Measurements from ENCODE around the gene OXER1.

OXER1 gene

GRCh38 chr2:42764901-42765300 is 966 bp upstream of the OXER1 start:
- Histone ChIP-seq H3K4me2 (ENCODE audit: low read length) (no peak overlapping the region), H3K4me3 (ENCODE audit: low read length) (no peak overlapping the region), H4K20me1 (ENCODE audit: insufficient read depth, low read length) (no peaks in the 10 kb centered on the region), H3K36me3 (replicated peaks; ENCODE audit: low read depth, low read length) (no peaks in the 10 kb centered on the region), H3K79me2 (ENCODE audit: low read length) (no peaks in the 10 kb centered on the region), H3K4me1 (ENCODE audit: low read length) (peaks cover 3% of the 10 kb centered on the region; the same call in 1 of the 2 replicates), H3K27me3 (ENCODE audit: low read depth, low read length) (no peaks in the 10 kb centered on the region), H3K9me3 (ENCODE audit: insufficient read depth, low read length) (no peaks in the 10 kb centered on the region), H3K9ac (ENCODE audit: low read length) (no peak overlapping the region), H2AFZ (ENCODE audit: low read depth, low read length) (no peak overlapping the region), H3K27ac (ENCODE audit: low read length) (no peak overlapping the region)
- TF ChIP-seq EZH2phosphoT487 (IDR thresholded peaks at IDR 0.05; ENCODE audit: low read depth): no peak
- TF ChIP-seq CTCF (IDR thresholded peaks at IDR 0.05; ENCODE audit: low read depth, low read length): no peak

GRCh38 chr2:42762823-42763804 is 821 bp downstream of the OXER1 start:
- H3K4me2 ChIP-seq (ENCODE audit: low read length): no peak overlapping the region
- no peaks in the 10 kb centered on the region for H4K20me1 ChIP-seq (ENCODE audit: insufficient read depth, low read length)
- H2AFZ ChIP-seq (ENCODE audit: low read depth, low read length): no peak overlapping the region
- no peak overlapping the region for H3K9ac ChIP-seq (ENCODE audit: low read length)
- H3K9me3 ChIP-seq (ENCODE audit: insufficient read depth, low read length): no peaks in the 10 kb centered on the region
- H3K4me1 ChIP-seq (ENCODE audit: low read length): peaks cover 3% of the 10 kb centered on the region; the same call in 1 of the 2 replicates
- TF ChIP-seq CTCF (IDR thresholded peaks at IDR 0.05; ENCODE audit: low read depth, low read length): no peak
- TF ChIP-seq EZH2phosphoT487 (IDR thresholded peaks at IDR 0.05; ENCODE audit: low read depth): no peak
- no peaks in the 10 kb centered on the region for H3K79me2 ChIP-seq (ENCODE audit: low read length)
- no peaks in the 10 kb centered on the region for H3K27me3 ChIP-seq (ENCODE audit: low read depth, low read length)
- H3K4me3 ChIP-seq (ENCODE audit: low read length): no peak overlapping the region
- no peak overlapping the region for H3K27ac ChIP-seq (ENCODE audit: low read length)
- H3K36me3 ChIP-seq (replicated peaks; ENCODE audit: low read depth, low read length): peaks cover 4% of the 10 kb centered on the region

- Histone ChIP-seq H3K4me3 (ENCODE audit: low read length) (no peak overlapping the region), H3K9me3 (ENCODE audit: insufficient read depth, low read length) (no peaks in the 10 kb centered on the region), H3K27me3 (ENCODE audit: low read depth, low read length) (no peaks in the 10 kb centered on the region), H3K79me2 (ENCODE audit: low read length) (no peaks in the 10 kb centered on the region), H3K9ac (ENCODE audit: low read length) (no peak overlapping the region), H4K20me1 (ENCODE audit: insufficient read depth, low read length) (no peaks in the 10 kb centered on the region), H3K27ac (ENCODE audit: low read length) (no peak overlapping the region), H2AFZ (ENCODE audit: low read depth, low read length) (no peak overlapping the region), H3K36me3 (replicated peaks; ENCODE audit: low read depth, low read length) (peaks cover 4% of the 10 kb centered on the region), H3K4me1 (ENCODE audit: low read length) (peaks cover 3% of the 10 kb centered on the region; the same call in 1 of the 2 replicates), H3K4me2 (ENCODE audit: low read length) (no peak overlapping the region)
- no peak for TF ChIP-seq CTCF (IDR thresholded peaks at IDR 0.05; ENCODE audit: low read depth, low read length)
- TF ChIP-seq EZH2phosphoT487 (IDR thresholded peaks at IDR 0.05; ENCODE audit: low read depth): no peak
These were observed 1.8 kb downstream of the OXER1 start for GRCh38 chr2:42762155-42762554.

- no peaks in the 10 kb centered on the region for H3K9me3 ChIP-seq (ENCODE audit: insufficient read depth, low read length)
- H3K27ac ChIP-seq (ENCODE audit: low read length): no peak overlapping the region
- peaks cover 7% of the 10 kb centered on the region for H3K4me1 ChIP-seq (ENCODE audit: low read length)
- no peak overlapping the region for H3K4me2 ChIP-seq (ENCODE audit: low read length)
- H3K9ac ChIP-seq (ENCODE audit: low read length): no peak overlapping the region
- no peak overlapping the region for H3K4me3 ChIP-seq (ENCODE audit: low read length)
- peaks cover 4% of the 10 kb centered on the region for H3K36me3 ChIP-seq (replicated peaks; ENCODE audit: low read depth, low read length)
- no peaks in the 10 kb centered on the region for H4K20me1 ChIP-seq (ENCODE audit: insufficient read depth, low read length)
- no peaks in the 10 kb centered on the region for H3K27me3 ChIP-seq (ENCODE audit: low read depth, low read length)
- TF ChIP-seq CTCF (IDR thresholded peaks at IDR 0.05; ENCODE audit: low read depth, low read length) (no peak), EZH2phosphoT487 (IDR thresholded peaks at IDR 0.05; ENCODE audit: low read depth) (no peak)
- H3K79me2 ChIP-seq (ENCODE audit: low read length): no peaks in the 10 kb centered on the region
- no peak overlapping the region for H2AFZ ChIP-seq (ENCODE audit: low read depth, low read length)
These were observed 2.4 kb downstream of the OXER1 start for GRCh38 chr2:42761554-42761953.

Measured in OCI-LY3 (cell line).